Purkinje cell (primary cell): Measurements from ENCODE around the gene OSBPL6. TPM values are rescaled to one million over a fixed set of nuclear protein-coding genes. Genes with fewer than 3 reads are reported as not detected.

ENCODE experiments used
- polyA plus RNA-seq: library from polyadenylated mRNA; unstranded; fragments of >200 nt; fragmentation: Nextera tagmentation; gene quantifications from 2 replicates; pipeline ENCODE4 v1.2.1, GENCODE V29; 2014

The OSBPL6 gene
- polyA plus RNA-seq = 33.5 and 35.2 TPM in 2 replicates

GRCh38 chr2:178193823-178194599 lies at the start of gene OSBPL6:
Gene OSBPL6 (plus strand): TSS chr2:178194512. CDS start chr2:178306185, 111,673 bp downstream.

DNA sequence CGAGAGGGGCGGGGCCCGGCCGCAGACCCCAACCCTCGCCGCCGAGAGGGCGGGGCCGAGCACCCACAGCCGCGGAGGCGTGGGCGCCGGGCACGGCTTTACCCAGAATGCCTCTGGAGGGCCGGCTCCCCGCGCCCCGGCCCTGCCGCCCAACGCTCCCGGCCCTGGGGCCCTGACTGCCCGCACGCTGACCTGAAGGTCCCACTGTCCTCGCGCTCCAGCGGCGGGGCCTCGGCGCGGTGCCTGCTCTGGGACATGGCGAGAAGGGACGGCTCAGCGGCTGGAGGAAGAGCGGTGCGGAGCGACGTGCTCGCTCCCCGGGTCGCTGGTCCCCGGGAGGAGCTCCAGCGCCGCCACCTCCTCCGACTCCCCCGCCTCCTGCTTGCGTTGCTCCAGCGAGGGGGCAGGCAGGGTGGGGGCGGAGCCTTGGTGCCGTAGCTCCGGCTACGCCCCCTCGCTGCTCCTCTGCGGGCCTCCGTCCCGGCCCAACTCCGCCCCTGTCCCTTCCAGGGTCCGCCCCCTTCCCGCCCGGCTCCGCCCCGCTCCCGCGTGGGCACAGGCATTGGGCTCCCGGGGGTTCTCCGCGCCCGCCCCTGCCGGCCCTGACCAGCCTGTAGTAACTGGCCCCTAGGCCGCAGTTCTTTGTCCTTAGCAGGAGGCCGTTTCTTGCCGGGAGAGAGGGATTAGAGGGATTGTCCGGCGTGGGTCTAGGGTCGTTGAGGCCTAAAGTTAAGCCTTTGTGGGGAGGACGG lies 256.6 kb downstream of the OSBPL6 start, which contains the start of the genes PJVK and PRKRA:
Gene PJVK (plus strand): TSS at position 605 of the 752 bp plus-strand sequence. CDS start 2,032 bp downstream, outside the sequence.
Gene PRKRA (minus strand): TSS at position 402 of the 752 bp plus-strand sequence. CDS start 145 bp downstream, at position 257.

Other genes with a start within 250 kb of the OSBPL6 start
- gene PDE11A, start 121.7 kb upstream of the OSBPL6 start, polyA plus RNA-seq = not detected in 2 replicates
- 7.9 and 12.2 TPM in 2 replicates for gene RBM45, start 82.1 kb upstream of the OSBPL6 start, polyA plus RNA-seq